ENCODE results near the gene SMYD1.

Gene SMYD1

DNA sequence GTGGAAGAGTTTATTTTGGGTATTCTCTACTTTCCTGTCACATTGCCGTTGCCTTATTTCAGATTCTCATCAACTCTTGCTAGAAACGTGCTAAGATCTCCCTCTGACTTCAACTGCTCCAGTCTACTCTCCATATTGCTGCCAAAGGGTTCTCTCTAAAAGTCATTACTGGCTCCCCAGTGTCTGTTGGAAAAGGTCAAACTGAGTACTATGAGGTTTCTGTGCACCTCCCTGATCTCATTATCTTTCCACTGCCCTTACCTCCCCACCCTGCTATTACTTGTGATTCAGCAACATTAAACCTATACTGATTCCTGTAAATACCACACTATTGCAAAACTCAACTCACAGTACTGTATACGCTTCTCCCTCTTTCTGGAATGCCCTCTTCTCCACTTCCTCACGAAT is 10.2 kb upstream of the SMYD1 start:
- DNase-seq: no peak

DNA sequence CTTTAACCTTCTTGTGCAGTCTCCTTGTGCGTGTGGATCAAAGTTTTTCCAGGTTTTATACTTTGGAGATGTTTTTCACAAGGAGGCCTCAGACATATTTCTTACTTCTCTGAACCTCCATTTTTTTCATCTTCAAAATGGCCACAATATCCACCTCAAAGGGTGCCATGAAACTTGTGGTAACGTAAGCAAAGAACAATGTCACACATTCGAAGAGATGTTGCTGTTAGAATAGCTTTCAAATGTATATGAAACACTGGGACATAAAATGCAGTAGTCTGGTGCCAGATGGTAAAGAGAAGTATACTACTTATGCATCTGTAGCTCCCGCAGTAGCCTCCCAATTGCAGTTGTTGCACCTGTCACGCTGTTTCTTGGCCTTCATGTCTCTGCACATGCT is 9.4 kb upstream of the SMYD1 start:
- no peak for DNase-seq

DNA sequence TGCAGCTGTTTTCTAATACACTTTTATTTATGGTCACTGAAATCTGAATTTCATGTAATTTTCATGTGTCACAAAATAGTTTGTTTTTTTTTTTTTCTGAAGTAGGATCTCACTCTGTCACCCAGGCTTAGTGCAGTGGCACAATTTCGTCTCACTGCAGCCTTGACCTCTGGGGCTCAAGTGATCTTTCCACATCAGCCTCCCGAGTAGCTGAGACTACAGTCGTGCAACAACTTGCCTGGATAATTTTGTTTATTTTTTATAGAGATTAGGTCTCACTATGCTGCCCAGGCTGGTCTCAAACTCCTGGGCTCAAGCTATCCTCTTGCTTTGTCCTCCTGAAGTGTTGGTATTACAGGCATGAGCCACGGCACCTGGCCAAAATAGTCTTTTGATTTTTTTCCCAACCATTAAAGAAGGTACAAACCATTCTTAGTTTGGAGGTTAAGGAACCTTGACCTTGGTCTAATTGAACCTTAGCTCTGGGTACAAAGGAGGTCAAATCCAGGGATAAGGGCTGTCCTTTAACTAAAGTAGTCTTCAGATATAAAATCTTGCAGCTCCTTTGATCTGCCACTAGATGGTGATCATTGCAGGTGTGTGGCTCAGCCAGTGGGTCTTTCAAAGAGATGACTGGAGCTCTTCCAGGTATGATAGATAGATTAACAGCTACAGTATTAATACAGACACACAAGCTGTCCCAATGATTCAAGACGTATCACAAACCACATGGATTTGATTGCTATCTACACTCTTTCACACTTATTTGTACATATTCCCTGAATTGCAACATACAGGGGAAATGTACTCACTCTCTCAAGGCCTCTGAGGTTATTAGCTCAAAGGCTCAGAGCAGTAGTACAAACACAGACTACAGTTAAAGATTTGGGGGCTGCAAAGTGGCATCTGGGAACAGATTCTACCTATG is 7.4 kb upstream of the SMYD1 start:
- peak; percentile 59 for DNase-seq

DNA sequence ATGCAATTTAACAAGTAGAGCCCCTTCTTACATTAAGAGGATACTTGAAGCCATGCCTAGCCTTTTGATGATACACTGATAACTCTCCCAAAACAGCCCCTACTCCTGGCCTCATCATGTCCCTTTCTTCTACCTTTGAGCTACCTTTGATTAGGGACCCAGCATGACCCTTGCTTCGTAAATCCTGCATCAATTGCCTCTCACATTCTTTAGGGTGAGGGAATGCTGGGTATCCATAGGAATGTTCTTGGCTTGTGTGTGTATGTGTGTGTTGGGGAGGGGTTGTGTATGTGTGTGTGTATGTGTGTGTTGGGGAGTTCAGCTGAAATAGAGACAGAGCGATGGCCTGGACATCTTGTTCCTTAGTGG is 6.7 kb upstream of the SMYD1 start:
- DNase-seq: no peak

DNA sequence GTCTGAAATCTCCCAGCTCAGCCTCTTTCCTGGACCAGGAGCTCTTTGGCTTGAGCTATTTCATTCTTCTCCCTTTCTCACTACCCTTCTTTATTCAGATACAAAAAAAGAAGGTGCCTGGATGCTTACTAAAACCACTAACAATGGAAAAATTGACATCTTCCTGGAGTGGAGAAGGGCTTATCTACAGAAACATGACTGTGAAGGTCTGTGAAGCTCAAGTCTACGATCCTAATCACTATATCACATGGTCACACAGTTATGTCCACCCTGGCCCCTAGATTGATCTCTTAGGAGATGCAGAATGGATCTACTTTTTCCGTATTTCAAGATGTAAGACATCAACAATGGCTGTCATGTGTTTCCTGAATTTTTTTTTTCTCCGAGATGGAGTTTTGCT is 6.3 kb upstream of the SMYD1 start:
- no peak for DNase-seq

DNA sequence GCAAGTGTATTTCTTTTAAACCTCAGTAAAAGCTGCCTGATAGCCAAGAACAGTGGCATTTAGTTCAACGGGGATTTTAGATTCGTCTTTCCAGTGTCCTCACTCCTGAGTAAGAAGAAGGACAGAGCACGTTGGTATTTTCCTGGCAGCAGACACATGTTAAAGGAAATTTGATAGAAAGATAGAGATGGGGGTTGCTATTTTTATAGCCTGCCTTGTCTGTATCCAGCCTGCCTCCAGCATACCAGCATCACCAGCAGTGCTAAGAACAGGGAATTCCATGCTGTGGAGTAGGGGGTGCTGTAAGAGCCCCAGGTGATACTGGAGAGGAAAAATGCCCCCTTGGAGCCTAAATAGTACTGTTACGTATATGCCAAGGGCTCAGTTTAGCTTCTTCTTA is 1.1 kb upstream of the SMYD1 start:
- no peak for DNase-seq

DNA sequence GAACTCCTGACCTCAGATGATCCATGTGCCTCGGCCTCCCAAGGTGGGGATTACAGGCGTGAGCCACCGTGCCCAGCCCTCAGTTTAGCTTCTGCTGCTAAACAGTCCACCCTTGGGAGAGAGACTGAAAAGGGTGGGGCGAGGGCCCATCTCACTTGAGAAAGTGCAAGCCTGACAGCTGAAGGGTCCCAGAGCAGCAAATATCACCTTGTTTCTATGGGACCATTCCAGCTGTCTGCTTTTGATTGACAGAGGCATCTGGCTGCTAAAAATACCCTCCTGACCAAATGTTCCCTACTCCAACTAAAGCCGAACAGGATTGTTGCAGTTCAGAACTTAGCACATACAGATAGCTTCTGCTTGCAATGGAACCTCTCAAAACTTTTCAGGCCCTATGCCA is 436 bp upstream of the SMYD1 start:
- no peak for DNase-seq

DNA sequence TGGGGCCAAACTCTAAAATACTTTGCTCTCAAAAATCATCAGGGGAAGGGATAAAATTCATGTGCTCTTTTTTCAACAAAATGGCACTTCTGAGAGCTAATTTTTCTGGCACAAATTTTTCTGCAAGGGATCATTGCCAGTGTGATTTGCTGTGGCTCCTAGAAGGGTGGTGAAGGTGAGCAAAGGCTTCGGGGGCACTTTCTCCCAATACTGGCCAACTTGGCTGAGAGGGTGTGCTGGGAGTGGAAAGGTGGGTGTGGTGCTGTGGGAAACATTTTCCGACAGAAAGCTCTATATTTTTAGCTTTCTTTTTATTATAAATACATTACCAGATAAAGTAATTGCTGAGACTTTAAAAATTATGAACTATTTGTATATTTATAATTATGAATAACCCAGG is 419 bp downstream of the SMYD1 start:
- no peak for DNase-seq

DNA sequence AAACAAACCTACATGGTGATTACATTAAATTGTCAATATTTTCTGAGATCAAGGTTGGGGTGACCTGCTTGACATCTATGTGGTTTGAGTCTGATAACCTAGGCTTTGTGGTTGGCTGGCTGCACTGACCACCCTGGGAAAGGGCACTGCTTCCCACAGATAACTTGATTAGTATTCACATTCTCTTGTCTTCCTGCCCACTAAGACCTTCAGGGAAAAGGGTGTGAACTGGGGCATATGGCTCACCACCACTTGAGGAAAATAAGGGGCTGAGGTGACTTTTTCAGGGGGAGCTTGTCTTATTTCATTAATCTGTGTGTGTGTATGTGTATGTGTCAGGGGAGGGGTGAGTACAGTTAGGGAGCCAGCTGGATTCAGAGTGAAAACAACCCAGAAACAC is 1.5 kb downstream of the SMYD1 start:
- DNase-seq: no peak

DNA sequence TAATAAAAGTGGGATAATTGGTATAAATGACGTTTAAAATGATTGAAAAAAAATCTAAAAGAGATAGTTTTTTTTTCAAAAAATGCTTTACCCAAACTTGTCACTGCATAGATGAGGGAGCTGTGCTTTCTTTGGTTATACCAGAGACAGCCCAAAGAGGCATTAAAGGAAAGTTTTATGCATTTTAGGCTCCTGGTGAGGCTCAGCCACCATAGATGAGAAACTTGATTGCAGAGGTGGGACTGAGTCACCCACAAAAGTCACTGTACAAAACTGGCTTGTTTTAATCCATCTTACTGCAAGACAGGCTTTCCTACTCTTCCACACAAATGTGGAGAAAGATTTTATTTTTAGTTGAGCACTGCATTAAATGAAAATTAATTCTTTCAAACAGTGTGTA is 2.4 kb downstream of the SMYD1 start:
- DNase-seq: no peak

DNA sequence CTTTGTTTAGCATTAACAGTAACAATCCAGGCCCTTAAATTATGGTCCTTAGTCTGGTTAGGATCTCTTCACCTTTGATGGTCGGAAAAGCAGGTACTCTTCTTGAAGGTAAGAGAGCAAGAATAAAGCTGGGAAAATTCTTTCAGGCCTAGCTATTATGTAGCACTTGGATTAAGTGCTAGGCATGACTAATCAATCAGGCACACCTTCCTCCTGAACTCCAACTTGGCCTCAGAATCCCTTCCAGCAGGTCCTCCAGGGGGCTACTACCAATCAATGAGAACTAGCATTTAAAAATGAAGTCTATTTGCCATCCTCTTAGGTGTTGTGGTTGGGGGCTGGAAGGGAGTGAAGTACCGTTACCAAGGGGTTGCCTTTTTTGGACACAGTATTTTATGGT is 3.7 kb downstream of the SMYD1 start:
- no peak for DNase-seq

DNA sequence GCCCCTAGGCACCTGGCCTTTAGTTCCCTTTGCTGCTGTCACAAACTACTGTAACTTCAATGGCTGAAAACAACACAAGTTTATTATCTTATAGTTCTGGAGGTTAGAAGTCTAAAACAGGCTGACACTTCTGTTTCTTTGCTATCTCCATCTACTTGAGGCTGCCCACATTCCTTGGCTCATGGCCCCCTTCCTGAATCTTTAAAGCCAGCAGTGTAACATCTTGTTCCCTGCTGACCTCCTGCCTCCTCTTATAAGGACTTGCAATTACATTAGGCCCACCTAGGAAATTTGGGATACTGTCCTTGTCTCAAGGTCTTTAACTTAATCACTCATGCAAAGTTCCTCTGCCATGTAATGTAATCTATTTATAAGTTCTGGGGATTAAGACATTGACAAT is 6.5 kb downstream of the SMYD1 start:
- DNase-seq: no peak

DNA sequence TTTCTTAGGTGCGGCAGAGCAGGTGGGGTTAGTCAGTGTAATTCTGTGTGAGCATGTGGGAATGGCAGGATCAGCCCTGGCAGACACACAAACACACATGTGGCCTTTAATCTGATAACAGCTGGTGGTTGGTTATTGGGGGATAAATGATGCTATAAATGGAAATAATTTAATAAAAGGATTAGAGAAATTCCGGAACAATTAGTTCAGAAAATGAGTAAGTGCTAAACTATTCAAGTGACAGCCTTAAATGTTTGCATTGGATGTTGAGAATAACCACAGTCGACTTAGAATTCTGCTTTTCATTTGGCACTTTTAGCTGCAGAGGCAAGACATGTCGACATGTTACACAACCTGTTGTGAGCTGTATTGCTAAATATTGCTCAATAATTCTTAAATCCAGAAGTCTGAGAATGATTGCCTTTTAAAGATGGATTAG is 7.2 kb downstream of the SMYD1 start:
- no peak for DNase-seq

DNA sequence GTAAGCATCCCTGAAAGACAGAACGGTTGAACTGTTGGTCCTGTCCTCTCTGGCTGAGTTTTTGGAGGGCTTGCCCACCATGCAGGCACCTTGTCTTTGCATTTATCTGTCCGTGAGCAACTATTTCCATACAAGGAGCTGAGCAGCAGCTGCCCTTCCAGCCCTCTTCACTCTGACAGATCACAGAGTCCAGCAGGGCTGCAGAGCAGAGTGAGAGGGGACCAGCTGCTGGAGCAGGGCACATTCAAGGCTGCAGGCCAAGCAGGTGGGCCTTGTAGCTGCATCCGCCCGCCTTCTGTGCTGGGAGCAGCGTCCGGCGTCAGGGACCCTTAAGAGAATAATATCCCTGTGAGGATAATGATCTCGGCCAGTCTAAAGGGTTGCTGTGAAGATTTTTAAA is 9.5 kb downstream of the SMYD1 start:
- no peak for DNase-seq

DNA sequence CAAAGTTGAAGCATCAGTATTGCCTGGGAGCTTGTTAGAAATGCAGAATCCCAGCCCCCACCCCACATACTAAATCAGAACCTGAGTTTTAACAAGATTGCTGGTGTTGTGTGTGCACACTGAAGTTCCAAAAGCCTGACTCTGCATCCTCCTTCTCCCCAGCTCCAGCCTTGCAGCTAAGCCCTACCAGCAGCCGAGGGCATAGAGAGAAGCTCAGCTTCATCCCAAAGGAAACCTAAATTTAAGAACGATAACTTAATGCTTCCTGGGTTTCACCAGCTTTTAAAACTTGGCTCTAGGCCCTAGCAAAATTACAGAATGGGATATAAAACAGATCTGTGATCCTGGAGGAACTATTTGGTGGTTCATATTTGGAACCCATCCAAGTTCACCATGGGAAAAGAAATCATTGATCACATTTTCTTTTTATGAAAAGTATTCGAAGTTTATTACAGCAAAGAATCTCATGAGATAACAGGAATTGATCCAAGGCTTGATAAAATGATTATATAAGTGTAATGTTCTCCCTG is 11.1 kb downstream of the SMYD1 start:
- DNase-seq: no peak

DNA sequence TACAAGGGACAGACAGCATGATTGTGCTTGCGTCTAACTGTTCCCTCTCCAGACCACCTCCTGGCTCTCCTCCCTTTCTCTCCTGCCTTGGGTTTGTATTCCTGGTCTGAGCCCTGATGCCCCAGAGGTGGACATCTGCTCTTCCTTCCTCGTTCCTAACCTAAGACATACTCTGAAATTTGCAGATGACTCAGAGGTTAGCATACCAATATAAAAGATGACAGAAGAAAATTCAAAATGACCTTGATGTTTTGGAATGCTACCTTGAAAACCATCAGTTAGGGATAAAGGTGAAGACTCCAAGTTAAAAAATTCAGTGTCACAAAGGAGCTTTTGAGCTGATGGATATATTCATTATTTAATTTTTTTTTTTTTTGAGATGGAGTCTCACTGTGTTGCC is 12.9 kb downstream of the SMYD1 start:
- DNase-seq: no peak

DNA sequence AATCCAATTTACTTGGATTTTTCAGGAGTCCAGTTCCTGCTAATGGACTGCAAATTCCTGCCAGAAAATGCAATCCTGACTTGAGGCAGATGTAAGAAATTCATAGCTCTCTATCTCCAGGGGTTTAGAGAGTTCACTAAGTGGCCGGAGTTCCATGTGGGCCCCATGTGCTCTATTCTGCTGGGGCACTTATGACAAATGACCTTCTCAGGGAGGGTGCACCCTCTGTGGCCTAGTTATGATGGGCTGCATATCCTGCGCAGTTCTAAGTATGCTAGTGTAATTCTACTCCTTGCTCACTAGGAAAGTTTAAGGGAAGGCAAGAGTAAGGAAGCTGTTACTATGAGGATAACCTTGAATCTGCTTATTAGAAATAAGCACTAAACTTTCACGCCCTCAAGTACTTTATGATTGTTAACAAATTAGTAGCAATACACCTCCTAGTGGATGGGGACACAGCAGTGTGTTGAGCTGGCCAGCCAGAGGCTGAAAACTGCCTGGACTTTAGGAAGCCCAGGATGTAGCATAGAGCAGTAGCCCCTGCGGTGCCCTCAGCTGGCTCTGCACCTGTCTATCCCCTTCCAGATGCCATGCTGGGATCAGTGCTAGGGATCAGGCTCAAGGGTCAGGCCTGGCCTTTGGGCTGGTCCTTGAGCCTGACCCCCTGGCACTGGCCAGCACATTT is 14.4 kb downstream of the SMYD1 start:
- no peak for DNase-seq

DNA sequence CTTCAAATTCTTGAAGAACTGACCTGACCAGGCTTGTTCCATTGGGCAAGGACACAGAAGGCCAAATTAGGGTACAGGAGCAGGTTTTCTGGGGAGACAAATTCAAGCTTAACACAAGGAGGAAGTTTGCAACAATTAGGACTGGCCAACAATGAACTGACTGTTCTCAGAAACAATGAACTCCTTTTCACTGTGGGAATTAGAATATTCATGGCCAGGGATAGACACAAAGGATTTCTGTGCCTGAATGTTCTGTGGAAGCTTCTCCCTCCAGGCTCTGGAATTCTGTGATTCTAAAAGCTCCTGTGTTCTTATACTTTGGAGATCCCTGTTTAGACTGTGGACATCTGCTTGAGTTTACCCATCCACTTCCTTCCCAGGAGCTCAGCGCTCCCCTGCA is 15.2 kb downstream of the SMYD1 start:
- DNase-seq: no peak

DNA sequence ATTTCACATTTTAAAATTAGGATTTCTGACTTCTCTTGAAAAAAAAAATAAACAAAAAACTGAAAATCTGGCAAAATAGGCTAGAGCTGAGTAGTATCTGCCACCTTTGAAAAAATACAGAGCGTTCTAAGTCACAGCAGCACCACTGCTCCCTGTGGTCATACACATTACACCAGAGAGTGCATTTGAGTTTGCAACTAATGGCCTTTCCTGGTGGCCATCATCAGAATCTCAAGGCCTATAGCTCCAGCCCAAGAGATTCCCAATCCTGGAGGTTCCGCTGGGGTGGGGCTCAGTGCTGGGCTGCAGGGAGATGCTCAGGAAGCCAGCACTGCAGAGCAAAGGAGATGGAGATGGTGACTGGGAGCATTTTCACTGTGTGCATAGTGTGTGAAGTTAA is 17.5 kb downstream of the SMYD1 start:
- DNase-seq: no peak

DNA sequence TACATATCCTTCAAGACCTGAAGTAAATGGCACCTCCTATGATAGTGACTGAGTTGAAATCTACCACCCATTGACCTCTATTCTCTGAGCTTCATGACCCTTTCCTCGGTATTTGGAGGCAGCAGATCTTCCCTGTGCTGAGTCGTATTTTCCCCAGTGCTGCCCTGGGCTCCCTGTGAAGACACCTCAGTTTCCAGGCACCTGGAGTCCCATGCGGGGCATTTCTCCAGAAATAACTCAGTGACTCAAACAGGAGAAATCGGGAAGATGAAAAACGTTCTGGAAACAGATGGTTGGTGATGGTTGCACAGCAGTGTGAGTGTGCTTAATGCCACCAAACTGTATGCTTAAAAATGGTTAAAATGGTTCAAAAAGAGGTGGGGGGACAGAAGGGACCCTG is 18.0 kb downstream of the SMYD1 start:
- DNase-seq: no peak

DNA sequence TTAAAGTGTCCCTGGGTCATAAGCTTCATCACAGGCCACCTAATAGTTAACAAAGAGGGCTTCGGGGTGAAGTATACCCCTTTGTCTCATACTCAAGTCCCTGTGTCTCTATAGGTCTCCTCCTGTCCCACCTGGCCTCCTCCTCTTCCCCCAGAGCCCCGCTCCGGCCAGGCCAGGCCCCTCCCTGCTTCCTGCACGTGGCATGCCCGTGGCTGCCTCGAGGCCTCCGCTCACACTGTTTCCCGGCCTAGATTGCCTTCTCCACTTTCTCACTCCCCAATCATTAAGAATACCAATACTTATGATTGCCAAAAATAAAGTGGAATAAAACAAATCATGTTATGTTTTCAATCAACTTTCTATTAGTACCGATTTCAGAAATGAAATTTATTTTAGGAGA is 18.8 kb downstream of the SMYD1 start:
- DNase-seq: no peak

DNA sequence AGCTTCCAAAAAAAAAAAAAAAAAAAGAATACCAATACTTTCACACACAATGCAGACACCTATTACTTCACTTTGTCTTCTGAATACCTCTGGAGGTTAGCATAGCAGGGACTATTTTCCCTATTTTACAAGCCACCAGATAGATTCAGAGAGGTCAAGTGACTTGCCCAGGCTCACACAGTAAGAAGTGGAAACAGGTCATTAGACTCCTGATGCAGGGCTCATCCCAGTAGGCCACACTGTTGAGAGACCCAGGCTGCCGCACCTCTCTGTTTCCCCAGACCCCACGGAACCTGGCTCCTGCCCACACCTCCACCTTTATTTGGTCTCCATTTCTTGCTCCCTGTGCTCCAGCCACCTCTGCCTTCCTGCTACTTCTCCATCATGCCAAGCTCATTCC is 19.4 kb downstream of the SMYD1 start:
- no peak for DNase-seq

DNA sequence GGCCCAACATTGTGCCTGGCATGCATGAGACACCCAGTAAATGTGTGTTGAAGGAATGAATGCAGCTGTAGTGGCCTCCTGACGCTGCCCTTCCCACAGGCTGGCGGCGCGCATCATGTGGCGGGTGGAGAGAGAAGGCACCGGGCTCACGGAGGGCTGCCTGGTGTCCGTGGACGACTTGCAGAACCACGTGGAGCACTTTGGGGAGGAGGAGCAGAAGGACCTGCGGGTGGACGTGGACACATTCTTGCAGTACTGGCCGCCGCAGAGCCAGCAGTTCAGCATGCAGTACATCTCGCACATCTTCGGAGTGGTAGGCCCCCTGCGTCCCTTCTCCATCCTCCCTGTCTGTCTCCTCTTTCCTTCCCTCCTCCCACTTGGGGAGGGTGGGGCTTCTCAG is 20.1 kb downstream of the SMYD1 start:
- no peak for DNase-seq

DNA sequence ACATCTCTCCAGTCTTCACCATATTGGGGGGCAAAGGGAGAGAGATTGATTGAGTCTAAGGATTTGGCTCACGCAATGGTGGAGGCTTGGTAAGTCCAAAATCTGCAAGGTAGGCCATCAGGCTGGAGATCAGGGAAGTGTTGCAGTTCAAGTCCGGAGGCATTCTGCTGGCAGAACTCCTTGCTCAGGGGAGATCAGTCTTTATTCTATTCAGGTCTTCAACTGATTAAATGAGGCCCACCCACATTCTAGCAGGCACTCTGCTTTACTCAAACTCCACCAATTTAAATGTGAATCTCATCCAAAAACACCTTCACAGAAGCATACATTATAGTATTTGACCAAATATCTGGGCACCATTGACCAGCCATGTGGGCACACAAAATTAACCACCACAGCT is 21.4 kb downstream of the SMYD1 start:
- DNase-seq: no peak
